GM20431 (cell line): ENCODE measurements around the gene ZSWIM5.

Experiments used
- in situ Hi-C: fragments of 300-500 bp; cut with MseI, MboI; formaldehyde crosslinking; loops from one replicate; pipeline ENCODE4 v1.15.0; 2020; ENCODE audit warnings: low sequenced_read_pairs; ENCODE audit not compliant: unreplicated experiment

ZSWIM5 gene

DNA sequence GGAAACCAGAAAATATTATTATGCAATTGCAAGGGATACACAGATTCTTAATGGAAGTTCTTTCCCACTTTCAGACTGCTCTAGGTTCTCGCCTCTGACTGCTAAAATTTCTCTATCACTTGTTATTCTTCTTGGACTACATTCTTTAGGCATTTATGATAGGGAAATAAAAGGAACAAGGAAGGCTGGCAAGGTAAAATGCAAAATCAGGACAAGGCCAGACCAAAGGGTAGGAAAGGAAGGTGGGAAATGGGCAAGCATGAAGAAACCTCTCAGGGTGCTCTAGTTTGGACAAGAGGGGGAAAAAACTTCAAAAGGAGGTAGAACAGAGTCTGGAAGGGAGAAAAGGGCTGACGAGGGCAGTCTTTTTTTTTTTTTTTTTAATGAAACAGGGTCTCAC is 168.2 kb downstream of the ZSWIM5 start:
- in situ Hi-C loops = no loop called here

DNA sequence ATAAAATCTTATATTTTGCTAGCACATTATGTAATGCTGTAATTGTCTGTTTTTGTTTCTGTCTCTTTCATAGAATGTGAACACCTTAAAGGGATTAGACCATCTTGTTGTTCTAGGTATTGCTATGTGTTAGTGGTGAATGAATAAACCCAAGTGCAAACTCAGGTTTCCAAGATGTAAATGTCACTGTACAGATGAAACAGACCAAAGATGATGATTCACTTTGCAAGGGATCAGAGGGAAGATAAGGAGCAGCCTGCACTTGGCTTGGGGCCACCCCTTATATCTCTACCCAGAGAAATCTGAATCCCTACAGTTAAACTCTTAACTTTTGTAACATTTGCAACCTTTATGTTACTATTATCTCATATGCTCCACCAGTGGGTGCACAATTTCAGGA is 168.9 kb downstream of the ZSWIM5 start:
- in situ Hi-C loops = no loop called here

DNA sequence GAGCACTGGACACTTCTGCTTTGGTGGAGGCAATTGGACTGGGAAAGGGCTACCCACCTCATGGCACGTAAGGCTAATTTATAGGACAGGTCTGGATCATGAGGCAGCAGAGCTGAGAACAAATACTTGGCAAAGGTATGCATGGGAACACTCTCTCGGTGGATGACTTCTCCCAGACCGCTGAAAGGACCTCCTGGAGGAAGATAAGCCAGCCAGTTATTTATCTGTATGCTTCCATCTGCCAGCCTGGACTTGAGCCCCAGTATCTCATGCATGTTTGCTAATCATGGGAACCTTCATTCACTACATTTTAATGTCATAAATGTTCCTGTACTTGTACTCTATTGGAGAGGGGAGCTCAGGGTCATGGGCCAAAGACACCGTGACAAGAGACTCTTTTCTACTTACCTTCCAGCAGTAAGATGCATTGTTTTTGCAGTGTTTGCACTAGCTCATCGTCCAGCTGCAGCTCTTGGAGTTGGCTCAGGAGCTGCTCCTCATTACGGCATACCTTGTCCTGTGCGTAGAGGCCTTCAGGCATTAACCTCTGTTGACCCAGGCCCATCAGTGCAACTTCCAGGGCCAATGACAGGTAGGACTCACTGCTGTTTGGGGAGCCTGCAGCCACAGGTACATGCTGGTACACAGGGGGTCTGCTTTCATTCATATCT is 170.6 kb downstream of the ZSWIM5 start:
- in situ Hi-C loops = no loop called here

DNA sequence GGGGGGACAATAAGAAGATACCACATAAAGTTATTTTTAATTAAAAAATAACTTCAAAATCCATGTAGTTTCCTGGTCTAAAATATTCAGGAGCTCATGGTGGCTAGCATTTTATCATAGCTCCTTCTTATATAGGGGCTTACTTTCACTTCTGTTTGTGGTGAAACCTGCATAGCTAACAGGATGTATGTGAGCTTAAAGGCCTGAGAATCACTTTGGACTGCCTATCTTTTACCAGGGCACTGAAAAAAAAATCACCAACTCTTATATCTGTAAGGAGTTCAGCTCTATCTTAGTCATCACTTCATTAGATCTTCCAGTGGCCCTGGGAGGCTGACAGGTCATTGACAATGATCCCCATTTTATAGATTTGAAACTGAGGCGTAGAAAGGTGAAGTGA is 173.0 kb downstream of the ZSWIM5 start:
- in situ Hi-C loops = no loop called here

DNA sequence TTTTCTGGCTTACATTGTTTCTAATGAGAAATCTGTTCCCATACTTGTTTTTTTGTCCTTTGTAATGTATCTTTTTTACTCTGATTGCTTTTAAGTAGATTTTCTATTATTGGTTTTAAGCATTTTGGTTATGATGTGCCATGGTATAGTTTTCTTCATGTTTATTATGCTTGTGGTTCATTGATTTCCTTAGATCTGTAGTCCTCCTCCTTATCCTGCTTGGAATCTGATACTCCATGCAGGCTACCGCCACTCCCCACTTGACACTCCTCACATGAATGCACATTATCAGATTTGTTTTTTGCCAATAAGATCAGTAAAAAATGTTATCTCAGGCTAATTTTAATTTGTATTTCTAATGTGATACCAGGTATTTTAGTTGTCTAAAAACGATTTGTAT is 173.6 kb downstream of the ZSWIM5 start:
- in situ Hi-C loops = no loop called here

DNA sequence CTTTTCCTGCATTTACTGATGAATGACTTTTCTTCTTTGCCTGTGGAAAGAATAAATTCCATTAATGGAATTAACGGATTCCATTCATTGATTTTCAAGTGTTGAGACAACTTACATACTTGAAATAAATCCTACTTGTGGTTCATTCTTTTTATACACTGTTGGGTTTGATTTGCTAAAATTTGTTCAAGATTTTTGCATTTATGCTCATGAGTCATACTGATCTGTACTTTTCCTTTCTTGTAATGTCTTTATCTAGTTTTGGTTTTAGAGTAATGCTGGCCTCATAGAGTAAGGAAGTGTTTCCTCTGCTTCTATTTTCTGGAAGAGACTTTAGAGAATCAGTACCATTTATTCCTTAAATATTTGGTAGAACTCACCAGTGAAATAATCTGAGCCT is 180.0 kb downstream of the ZSWIM5 start:
- in situ Hi-C loops = no loop called here

DNA sequence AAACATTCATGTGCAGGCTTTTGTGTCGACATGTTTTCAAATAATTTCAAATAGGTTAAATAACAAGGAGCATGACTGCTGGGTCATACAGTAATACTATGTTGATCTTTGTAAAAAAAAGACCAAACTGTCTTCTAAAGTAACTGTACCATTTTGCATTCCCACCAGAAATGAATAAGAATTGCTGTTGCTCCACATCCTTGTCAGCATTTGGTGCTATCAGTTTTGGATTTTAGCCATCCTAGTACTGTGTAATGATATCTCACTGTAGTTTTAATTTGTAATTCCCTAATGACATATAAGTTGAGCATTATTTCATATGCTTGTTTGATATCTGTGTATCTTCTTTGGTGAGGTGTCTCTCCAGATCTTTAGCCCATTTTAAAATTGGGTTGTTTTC is 182.7 kb downstream of the ZSWIM5 start:
- in situ Hi-C loops = loop anchor here (25.0 kb wide), 1 partner anchor 464 kb away; the partner anchor contains the start of gene TESK2

DNA sequence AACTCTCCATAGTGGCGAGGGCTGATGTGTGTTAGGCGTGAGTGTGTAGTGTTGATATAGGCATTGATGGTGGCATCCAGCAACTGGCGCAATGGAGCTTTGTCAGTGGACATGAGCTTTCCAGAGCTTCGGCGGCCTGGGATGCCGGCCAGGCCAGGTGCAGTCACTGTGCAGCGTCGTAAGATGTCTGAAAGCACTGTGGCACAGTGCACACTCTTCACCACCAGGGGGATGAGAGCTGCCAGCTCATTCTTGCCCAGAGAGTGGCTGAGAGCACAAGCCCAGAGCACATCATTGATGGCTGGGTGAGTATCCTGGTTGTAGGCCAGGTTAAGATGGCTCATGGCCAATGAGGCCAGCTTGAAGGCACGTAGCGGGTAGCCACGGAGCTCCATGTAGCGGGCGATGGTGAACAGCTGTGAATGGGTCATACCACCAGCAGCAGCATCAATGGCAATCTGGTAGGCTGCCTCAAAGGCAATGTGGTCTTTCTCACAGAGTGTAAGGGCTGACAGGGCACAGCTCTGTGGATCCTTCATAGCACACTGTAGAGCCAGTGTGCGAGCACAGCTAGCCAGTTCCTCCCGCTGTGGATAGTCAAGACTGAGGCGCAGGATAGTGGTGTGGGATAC is 187.7 kb downstream of the ZSWIM5 start:
- in situ Hi-C loops = loop anchor here (5.0 to 25.0 kb wide), 2 partner anchors 279 to 469 kb away; partner anchors contain the start of gene TESK2

DNA sequence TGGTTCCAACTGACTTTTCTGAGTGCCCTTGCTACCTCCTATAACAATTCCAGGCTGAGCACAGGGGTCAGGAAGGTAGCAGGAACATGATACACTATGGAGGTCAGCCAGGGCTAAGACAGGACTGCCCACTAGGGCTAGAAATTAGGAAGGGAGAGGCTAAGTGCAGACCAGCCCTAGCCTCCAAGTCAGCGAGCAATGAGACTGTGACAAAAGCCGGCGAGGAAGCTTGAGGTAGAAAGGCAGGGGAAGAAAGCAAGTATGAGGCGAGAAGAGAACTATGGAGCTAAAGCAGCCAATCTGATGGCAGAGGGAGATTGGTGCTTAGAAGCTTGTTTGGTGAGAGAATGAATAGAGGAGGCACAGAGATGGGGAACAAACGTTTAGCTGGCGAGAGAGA is 189.6 kb downstream of the ZSWIM5 start:
- in situ Hi-C loops = loop anchor here (5.0 to 25.0 kb wide), 2 partner anchors 281 to 471 kb away; partner anchors contain the start of gene TESK2

DNA sequence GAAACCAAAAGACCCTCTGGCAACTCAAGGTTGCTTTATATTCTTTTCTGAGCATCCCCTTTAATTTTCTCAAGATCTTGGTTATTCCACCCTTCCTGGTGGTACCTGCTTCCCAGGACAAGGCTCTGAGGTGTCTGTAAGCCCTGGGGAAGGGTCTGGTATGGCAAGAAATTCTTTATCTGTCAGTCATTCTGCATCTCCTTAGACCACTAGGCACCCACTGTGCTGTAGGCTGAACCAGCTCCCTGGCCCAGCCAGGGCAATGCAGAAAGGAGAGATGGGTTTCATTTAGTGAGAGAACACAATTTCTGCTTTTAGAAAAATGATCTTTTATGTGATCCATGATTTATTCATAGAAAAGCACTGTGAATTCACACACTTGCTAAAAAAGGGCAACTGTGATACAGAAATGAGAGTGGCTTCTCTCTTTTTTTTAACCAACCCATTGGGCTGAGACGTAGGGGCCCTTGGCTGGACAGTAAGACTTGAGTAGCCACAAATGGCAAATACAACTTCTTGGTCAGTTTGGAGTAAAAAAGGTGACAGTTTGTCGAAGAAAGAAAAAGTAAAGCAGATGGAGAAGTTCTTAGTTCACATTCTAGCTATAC is 190.2 kb downstream of the ZSWIM5 start:
- in situ Hi-C loops = loop anchor here (5.0 to 25.0 kb wide), 2 partner anchors 281 to 471 kb away; partner anchors contain the start of gene TESK2

DNA sequence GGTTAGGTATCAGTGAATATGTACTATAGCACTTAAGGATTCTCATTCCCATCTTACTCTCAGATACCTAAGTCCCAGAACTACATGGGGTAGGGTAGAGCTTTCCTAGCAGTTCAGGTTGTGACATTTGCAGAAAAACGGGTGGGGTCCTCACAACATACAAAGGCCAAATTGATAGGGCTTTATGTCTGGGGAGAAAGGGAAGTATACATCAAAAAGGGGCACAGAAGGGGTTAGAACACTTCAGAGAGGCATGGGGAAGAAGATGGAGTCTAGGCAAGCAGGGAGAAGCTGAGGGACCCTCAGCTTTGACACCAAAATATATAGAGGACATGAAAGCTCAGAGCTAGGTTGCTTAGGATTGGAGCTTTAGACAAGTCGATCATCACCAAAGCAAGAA is 190.7 kb downstream of the ZSWIM5 start:
- in situ Hi-C loops = loop anchor here (5.0 to 25.0 kb wide), 2 partner anchors 282 to 472 kb away; partner anchors contain the start of gene TESK2

DNA sequence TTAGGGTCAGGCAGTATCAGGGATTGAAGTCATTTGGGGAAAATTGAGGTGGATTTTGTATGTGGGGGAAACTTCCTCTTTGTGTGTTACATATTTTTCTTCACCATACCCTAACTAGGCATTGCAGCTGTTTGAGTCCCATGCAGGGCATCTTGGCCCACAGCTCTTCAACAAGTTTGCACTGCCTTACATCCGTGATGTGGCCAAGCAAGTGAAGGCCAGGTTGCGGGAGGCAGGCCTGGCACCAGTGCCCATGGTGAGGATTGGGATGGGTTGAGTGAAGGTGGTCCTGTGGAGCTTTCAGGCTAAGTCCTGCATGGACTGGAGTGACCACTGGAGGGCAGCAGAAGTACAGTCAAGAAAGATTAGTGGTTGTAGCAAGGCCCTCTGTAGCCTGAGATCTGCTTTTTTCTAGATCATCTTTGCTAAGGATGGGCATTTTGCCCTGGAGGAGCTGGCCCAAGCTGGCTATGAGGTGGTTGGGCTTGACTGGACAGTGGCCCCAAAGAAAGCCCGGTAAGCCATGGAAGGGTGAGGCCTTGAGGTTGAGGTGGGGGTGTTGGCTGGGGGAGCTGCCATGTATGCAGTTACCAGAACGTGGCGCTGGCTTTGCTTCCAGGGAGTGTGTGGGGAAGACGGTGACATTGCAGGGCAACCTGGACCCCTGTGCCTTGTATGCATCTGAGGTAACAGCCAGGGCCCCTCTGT is 191.9 kb downstream of the ZSWIM5 start:
- in situ Hi-C loops = loop anchor here (5.0 to 25.0 kb wide), 2 partner anchors 283 to 473 kb away; partner anchors contain the start of gene TESK2

DNA sequence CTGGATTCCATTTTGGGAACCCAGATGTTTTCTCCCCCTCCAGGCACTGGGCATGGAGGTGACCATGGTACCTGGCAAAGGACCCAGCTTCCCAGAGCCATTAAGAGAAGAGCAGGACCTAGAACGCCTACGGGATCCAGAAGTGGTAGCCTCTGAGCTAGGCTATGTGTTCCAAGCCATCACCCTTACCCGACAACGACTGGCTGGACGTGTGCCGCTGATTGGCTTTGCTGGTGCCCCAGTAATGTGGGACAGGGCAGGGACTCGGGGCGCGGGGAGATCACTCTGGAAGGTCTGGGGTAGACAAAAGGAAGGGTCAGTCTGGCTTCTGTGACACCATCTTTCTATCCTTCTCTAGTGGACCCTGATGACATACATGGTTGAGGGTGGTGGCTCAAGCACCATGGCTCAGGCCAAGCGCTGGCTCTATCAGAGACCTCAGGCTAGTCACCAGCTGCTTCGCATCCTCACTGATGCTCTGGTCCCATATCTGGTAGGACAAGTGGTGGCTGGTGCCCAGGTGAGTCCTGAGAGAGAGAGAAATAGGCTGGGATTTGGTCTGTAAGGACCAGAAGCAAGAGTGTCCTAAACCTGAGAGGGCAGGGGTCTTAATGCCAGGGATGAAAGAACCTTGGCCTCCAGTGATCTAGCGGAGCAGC is 192.7 kb downstream of the ZSWIM5 start:
- in situ Hi-C loops = loop anchor here (25.0 kb wide), 1 partner anchor 474 kb away; the partner anchor contains the start of gene TESK2

DNA sequence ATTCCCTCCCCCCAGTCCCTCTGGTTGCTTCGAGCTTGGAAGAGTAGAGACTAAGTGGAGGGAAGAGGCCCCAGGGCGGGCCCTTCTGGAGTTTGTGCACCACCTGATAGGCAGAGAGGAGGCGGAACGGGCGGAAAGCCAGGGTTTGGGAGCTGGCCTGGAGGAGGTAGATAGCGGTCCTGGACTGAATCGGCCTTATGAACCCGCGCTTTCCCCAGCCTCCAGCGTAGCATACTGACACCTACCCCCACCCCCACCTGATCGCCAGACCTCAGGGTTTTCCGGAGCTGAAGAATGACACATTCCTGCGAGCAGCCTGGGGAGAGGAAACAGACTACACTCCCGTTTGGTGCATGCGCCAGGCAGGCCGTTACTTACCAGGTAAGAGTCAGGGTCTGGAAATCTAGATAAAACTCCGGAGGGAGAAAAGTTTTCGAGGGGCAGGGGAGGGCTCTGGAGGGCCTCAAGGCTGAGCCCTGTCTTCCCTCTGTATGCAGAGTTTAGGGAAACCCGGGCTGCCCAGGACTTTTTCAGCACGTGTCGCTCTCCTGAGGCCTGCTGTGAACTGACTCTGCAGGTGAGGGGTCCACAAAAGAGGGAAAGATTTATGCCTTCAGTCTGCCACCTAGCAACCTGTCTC is 193.6 kb downstream of the ZSWIM5 start:
- in situ Hi-C loops = loop anchor here (25.0 kb wide), 1 partner anchor 475 kb away; the partner anchor contains the start of gene TESK2

DNA sequence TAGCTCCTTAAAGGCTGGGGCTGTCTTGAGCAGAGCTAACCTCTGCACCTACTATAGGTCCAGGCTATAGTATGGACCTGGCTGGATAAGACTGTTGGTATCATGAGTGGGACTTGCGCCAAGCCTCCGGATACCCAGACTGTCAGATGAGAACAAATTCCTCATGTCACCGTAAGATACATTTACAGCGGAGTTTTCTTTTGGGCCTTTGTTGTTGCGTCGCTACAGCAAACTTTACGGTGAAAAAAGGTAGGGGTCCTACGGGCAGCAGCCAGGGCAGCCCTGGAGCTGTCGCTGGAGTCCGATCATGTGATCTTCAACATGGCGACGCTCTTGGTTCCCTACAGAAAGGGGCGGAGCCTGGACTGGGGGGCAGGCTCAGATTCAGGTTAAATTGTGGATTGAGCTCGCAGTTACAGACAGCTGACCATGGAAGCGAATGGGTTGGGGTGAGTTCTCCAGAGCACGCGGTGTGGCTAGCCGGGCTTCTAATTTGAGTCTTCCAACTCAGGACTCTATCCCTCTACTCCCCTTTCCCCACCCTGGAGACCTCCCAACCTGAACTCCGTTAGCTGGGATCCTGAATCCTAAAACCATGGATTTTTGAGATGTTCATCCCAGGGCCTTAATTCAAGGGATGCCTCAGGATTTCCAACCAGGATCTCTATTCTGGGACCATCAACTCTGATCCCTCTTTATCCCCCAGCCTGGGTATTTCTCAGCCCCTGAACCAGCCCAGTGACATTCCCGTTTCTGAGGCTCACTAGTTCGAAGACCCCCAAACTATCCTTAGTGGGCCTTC is 194.4 kb downstream of the ZSWIM5 start, which contains the start of gene UROD:
Gene UROD, plus strand, starts transcription at position 418 of the 802 bp plus-strand sequence. Its CDS starts 12 bp downstream, at position 430.
- in situ Hi-C loops = loop anchor here (25.0 kb wide), 1 partner anchor 475 kb away; the partner anchor contains the start of gene TESK2

DNA sequence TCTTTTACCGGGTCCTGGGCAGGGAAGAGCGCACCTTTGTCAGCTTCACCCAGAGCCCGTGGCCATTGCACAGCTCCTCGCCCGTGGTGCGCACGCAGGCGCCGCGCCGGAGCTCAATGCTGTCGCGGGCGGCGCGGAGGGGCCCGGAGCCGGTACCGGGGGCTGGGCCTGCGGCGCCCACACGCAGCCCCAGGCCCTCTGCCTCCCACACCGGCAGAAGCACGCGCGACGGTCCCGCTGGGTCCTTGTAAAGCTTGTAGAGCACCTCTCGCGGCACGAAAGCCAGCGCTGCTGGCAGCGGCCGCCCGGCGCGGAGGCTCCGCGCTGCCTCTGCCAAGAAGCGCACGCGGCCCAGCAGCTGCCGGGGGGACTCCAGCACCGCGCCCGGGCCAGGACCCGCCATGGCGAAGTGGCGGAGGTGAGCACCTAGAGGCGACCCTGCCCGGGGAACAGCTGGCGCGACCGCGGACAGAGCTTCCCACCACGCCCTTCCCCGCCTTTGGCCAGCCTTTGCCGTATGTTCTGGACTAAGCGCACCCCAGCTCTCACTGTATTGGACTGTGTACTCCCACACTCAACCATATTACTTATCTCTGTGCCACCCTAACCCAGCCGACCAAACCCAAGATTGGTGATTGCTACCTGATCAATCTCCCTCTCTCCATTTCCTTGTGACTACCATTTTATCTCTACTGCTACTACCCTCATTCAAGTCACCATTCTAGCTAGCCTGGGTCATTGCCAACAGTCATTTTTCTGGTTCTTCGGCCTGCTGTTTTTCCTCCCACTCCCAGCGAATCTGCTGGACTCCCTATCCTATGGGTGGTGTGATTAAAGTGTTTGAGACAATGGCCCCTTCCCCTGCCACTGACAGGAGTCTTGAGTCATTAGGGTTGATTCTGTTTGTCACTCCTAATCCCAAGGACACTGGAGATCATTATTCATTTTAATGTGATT is 195.3 kb downstream of the ZSWIM5 start, which contains the start of gene HECTD3:
Gene HECTD3, minus strand, starts transcription at position 470 of the 957 bp plus-strand sequence. Its CDS starts 67 bp downstream, at position 403.
- in situ Hi-C loops = loop anchor here (25.0 kb wide), 1 partner anchor 476 kb away; the partner anchor contains the start of gene TESK2
